ENCODE results near the gene FAM221B.

GRCh38 chr9:35813434-35814105 is 15.0 kb downstream of the FAM221B start:
- no peak for TF ChIP-seq CTCF (IDR thresholded peaks at IDR 0.05)
- TF ChIP-seq POLR2A (IDR thresholded peaks at IDR 0.05): no peak
- TF ChIP-seq POLR2AphosphoS5 (IDR thresholded peaks at IDR 0.05): no peak

All from sigmoid colon (tissue), 4 donors.